ENCODE data around the gene PIK3R5.

Gene PIK3R5

GRCh38 chr17:8965394-8966168, at the start of gene PIK3R5:
Gene PIK3R5 (minus strand): TSS chr17:8965707. CDS start chr17:8911494, 54,213 bp downstream.
- peak within 1 kb of the TSS; percentile 67 to 97 (median 86) for H3K4me3 ChIP-seq
- peaks cover 55 to 66% (median 63%) of the 10 kb centered on the region in 10 experiments for H3K4me1 ChIP-seq
- H3K9me3 ChIP-seq (replicated peaks in 1 of 11) = peaks cover 0 to 21% (median 9%) of the 10 kb centered on the region in 11 experiments; a peak in 10 of 22 replicates
- H4K20me1 ChIP-seq = peaks cover 15 to 42% (median 36%) of the 10 kb centered on the region in 11 experiments; a peak in 20 of 22 replicates
- no peaks in the 10 kb centered on the region for H3K27me3 ChIP-seq
- H3K4me2 ChIP-seq = peak within 1 kb of the TSS; percentile 92 to 99 (median 96)
- H3K36me3 ChIP-seq = peaks cover 0 to 26% (median 7%) of the 10 kb centered on the region in 11 experiments; a peak in 10 of 22 replicates
- peak within 1 kb of the TSS; percentile 86 to 98 (median 91) for H3K27ac ChIP-seq
- TF ChIP-seq Cebpa-rat (IDR thresholded peaks at IDR 0.05) = no peak
- H3K9ac ChIP-seq = peak within 1 kb of the TSS; percentile 81 to 95 (median 88)

- Histone ChIP-seq H3K27ac (no peak overlapping the region), H3K36me3 (no peaks in the 10 kb centered on the region)
Observed at GRCh38 chr17:9011001-9011400, 45.5 kb upstream of the PIK3R5 start.

GRCh38 chr17:9009737-9010136, 44.2 kb upstream of the PIK3R5 start:
- peaks cover 0 to 9% (median 2%) of the 10 kb centered on the region in 11 experiments; a peak in 10 of 22 replicates for H4K20me1 ChIP-seq
- peaks cover 0 to 13% (median 2%) of the 10 kb centered on the region in 10 experiments; a peak in 5 of 20 replicates for H3K4me1 ChIP-seq
- H3K27ac ChIP-seq = no peak overlapping the region
- H3K4me3 ChIP-seq = no peak overlapping the region
- TF ChIP-seq Cebpa-rat (IDR thresholded peaks at IDR 0.05) = no peak
- no peaks in the 10 kb centered on the region for H3K36me3 ChIP-seq
- no peaks in the 10 kb centered on the region for H3K9me3 ChIP-seq (replicated peaks in 1 of 11)
- H3K9ac ChIP-seq = no peak overlapping the region
- peak overlapping the region in 3 of 11 experiments; percentile 11 to 27 (median 11); a peak in 3 of 22 replicates for H3K4me2 ChIP-seq
- H3K27me3 ChIP-seq = peaks cover 24 to 57% (median 44%) of the 10 kb centered on the region in 11 experiments

More at GRCh38 chr17:9011001-9011400, 45.5 kb upstream of the PIK3R5 start:
- H3K9ac ChIP-seq = no peak overlapping the region
- H3K4me2 ChIP-seq = no peak overlapping the region
- no peak overlapping the region for H3K4me3 ChIP-seq
- peaks cover 12 to 45% (median 31%) of the 10 kb centered on the region in 11 experiments for H3K27me3 ChIP-seq
- peaks cover 0 to 13% (median 2%) of the 10 kb centered on the region in 10 experiments; a peak in 5 of 20 replicates for H3K4me1 ChIP-seq
- peaks cover 0 to 3% (median 0%) of the 10 kb centered on the region in 11 experiments; a peak in 3 of 22 replicates for H4K20me1 ChIP-seq
- TF ChIP-seq Cebpa-rat (IDR thresholded peaks at IDR 0.05) = no peak
- H3K9me3 ChIP-seq (replicated peaks in 1 of 11) = no peaks in the 10 kb centered on the region

GRCh38 chr17:9009096-9009495, 43.6 kb upstream of the PIK3R5 start:
- Histone ChIP-seq H3K27ac (no peak overlapping the region), H3K27me3 (peaks cover 30 to 63% (median 50%) of the 10 kb centered on the region in 11 experiments), H4K20me1 (peaks cover 0 to 16% (median 8%) of the 10 kb centered on the region in 11 experiments; a peak in 14 of 22 replicates), H3K4me3 (no peak overlapping the region), H3K4me2 (0 out of 22 replicates have a peak overlapping the region, but pooled peaks of 1 of the 11 experiments have one; percentile 18), H3K36me3 (no peaks in the 10 kb centered on the region), H3K9me3 (replicated peaks in 1 of 11) (no peaks in the 10 kb centered on the region), H3K4me1 (peaks cover 1 to 18% (median 7%) of the 10 kb centered on the region in 10 experiments; a peak in 13 of 20 replicates), H3K9ac (no peak overlapping the region)
- no peak for TF ChIP-seq Cebpa-rat (IDR thresholded peaks at IDR 0.05)

- Histone ChIP-seq H3K4me2 (no peak overlapping the region), H3K36me3 (no peaks in the 10 kb centered on the region), H3K9ac (no peak overlapping the region), H3K4me1 (peaks cover 18 to 37% (median 25%) of the 10 kb centered on the region in 10 experiments; a peak in 19 of 20 replicates), H4K20me1 (peaks cover 0 to 34% (median 26%) of the 10 kb centered on the region in 11 experiments; a peak in 15 of 22 replicates), H3K27me3 (peaks cover 49 to 83% (median 69%) of the 10 kb centered on the region in 11 experiments), H3K4me3 (no peak overlapping the region), H3K27ac (no peak overlapping the region), H3K9me3 (replicated peaks in 1 of 11) (no peaks in the 10 kb centered on the region)
- no peak for TF ChIP-seq Cebpa-rat (IDR thresholded peaks at IDR 0.05)
Observed at GRCh38 chr17:9007052-9007714, 41.7 kb upstream of the PIK3R5 start.

- no peak overlapping the region for H3K4me2 ChIP-seq
- H3K36me3 ChIP-seq = no peaks in the 10 kb centered on the region
- H3K9me3 ChIP-seq (replicated peaks in 1 of 11) = 0 out of 22 replicates have a peak, but pooled peaks cover 0 to under 1% (median 0%) of the 10 kb centered on the region in 11 experiments
- H3K4me1 ChIP-seq = peaks cover 18 to 43% (median 25%) of the 10 kb centered on the region in 10 experiments; a peak in 19 of 20 replicates
- H3K9ac ChIP-seq = no peak overlapping the region
- no peak overlapping the region for H3K27ac ChIP-seq
- no peak overlapping the region for H3K4me3 ChIP-seq
- peaks cover 57 to 92% (median 78%) of the 10 kb centered on the region in 11 experiments for H3K27me3 ChIP-seq
- no peak for TF ChIP-seq Cebpa-rat (IDR thresholded peaks at IDR 0.05)
- H4K20me1 ChIP-seq = peaks cover 0 to 35% (median 26%) of the 10 kb centered on the region in 11 experiments; a peak in 15 of 22 replicates
Observed at GRCh38 chr17:9006175-9006767, 40.8 kb upstream of the PIK3R5 start.

- Histone ChIP-seq H3K4me2 (no peak overlapping the region), H3K4me3 (no peak overlapping the region; a peak in 1 of 20 replicates), H4K20me1 (peaks cover 0 to 35% (median 26%) of the 10 kb centered on the region in 11 experiments; a peak in 15 of 22 replicates), H3K9ac (no peak overlapping the region), H3K27ac (no peak overlapping the region), H3K4me1 (peaks cover 18 to 39% (median 25%) of the 10 kb centered on the region in 10 experiments; a peak in 19 of 20 replicates), H3K36me3 (no peaks in the 10 kb centered on the region), H3K27me3 (peaks cover 70 to 96% (median 87%) of the 10 kb centered on the region in 11 experiments), H3K9me3 (replicated peaks in 1 of 11) (peaks cover 6 to 14% (median 8%) of the 10 kb centered on the region in 11 experiments; a peak in 16 of 22 replicates)
- no peak for TF ChIP-seq Cebpa-rat (IDR thresholded peaks at IDR 0.05)
Observed at GRCh38 chr17:9004961-9005285, 39.4 kb upstream of the PIK3R5 start.

Measured in BLaER1 treated with 17β-estradiol and CSF1 and Interleukin-3, amounts not matched to agents 10 nM and 100 nM (cell line).